ENCODE results near the gene NPFFR1.
"Not testable (repeated sequence)": the region's sequence is repeated elsewhere in the genome, so short reads cannot be mapped to it uniquely, and the experiment has no call there.

Gene NPFFR1

GRCh38 chr10:70255329-70256299 is 28.2 kb downstream of the NPFFR1 start:
- no peak overlapping the region for H3K4me3 ChIP-seq (ENCODE audit: low read depth, low read length)
- no peak for TF ChIP-seq CTCF (IDR thresholded peaks at IDR 0.05; ENCODE audit: low read depth, low read length)

- TF ChIP-seq CTCF (IDR thresholded peaks at IDR 0.05; ENCODE audit: low read depth, low read length), result no peak
- no peak overlapping the region for H3K4me3 ChIP-seq (ENCODE audit: low read depth, low read length)
These were observed 29.0 kb downstream of the NPFFR1 start for GRCh38 chr10:70254778-70255328.

- no peak for TF ChIP-seq CTCF (IDR thresholded peaks at IDR 0.05; ENCODE audit: low read depth, low read length)
- H3K4me3 ChIP-seq (ENCODE audit: low read depth, low read length), result no peak overlapping the region
These were observed 29.7 kb downstream of the NPFFR1 start for GRCh38 chr10:70253878-70254765.

- H3K4me3 ChIP-seq (ENCODE audit: low read depth, low read length), result no peak overlapping the region
- no peak for TF ChIP-seq CTCF (IDR thresholded peaks at IDR 0.05; ENCODE audit: low read depth, low read length)
These were observed 32.7 kb downstream of the NPFFR1 start for GRCh38 chr10:70250961-70251680.

GRCh38 chr10:70247360-70247759 is 36.4 kb downstream of the NPFFR1 start:
- TF ChIP-seq CTCF (IDR thresholded peaks at IDR 0.05; ENCODE audit: low read depth, low read length), result no peak
- H3K4me3 ChIP-seq (ENCODE audit: low read depth, low read length), result no peak overlapping the region

- no peak for TF ChIP-seq CTCF (IDR thresholded peaks at IDR 0.05; ENCODE audit: low read depth, low read length)
- H3K4me3 ChIP-seq (ENCODE audit: low read depth, low read length), result no peak overlapping the region
These were observed 42.7 kb downstream of the NPFFR1 start for GRCh38 chr10:70241081-70241480.

- not testable (repeated sequence) for H3K4me3 ChIP-seq (ENCODE audit: low read depth, low read length)
These were observed 43.8 kb downstream of the NPFFR1 start for GRCh38 chr10:70239986-70240385.

GRCh38 chr10:70239077-70239976 is 44.5 kb downstream of the NPFFR1 start:
- H3K4me3 ChIP-seq (ENCODE audit: low read depth, low read length), result not testable (repeated sequence)

GRCh38 chr10:70237958-70238536 is 45.8 kb downstream of the NPFFR1 start:
- H3K4me3 ChIP-seq (ENCODE audit: low read depth, low read length), result not testable (repeated sequence)
